Right lobe of liver (tissue), 4 donors: ENCODE data around the gene ELP5.

Source experiments
- CTCF ChIP-seq, 4 donors: fragments of 200-600 bp in 3 of 4; fragments of 450-650 bp in 1 of 4; IDR thresholded peaks; one replicate each; pipeline versions ENCODE4 v1.5.1 to v1.8.0; 2016 to 2022; ENCODE audit warnings: antibody characterized with exemption in 4 of 4, mild to moderate bottlenecking in 2 of 4
- POLR2A ChIP-seq: fragments of 450-650 bp; IDR thresholded peaks from one replicate; pipeline ENCODE4 v1.6.1; 2017; ENCODE audit warnings: antibody characterized with exemption, mild to moderate bottlenecking
- donor health status: DM: no; HTN: no; CAD: no.
- donor health status: DM: no; HTN: no; CAD: no.
- donor health status: DM: no; HTN: yes; CAD: no.

DNA sequence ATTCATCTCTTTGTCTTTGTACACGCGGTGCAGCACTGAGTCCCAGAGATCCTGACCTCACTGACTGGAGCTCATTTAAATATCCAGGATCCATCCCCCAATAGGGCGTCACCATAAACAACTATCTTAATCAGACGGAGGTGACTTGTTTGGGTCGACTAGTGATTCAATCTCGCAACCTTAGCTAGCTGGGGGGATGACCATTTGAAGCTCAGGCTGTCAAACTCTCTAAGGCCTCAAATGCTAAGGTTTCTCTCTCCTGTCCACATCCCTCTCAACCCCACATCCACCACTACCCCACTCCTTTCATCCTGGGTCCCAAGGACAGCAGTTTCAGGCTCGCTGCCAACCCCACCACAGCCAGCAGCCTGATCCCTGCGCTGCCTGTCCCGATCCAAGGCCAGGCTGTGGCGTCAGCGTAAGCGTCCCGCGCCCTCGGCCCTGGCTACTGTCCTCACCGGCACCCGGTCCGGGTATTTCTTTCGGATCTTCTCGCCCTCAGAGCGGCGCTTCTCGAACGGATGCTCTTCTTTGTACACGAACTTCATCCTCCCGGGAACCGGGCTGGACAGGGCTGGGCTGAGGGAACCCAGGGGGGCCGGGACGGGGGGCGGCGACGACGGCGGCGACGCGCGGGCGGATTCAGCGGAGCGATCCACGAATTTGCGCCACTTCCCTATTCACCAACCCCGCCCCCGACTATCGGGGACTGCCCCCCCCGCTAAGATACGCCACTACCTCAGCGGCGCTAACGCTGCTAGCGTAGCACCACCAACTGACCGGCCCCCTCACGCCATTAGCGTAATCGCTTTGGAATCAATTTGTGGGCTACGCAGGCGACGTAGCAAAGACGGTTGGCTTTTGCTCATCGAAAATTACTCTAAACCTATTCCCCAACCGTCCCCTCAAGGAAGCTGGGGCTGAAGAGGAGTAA, 10.0 kb upstream of the ELP5 start, which contains the start of gene GABARAP:
- TF ChIP-seq CTCF (IDR thresholded peaks at IDR 0.05) (no peak), POLR2A (peak; percentile 54)
